MM.1S (cell line): Measurements from ENCODE around the gene MRPL47.

ENCODE experiments used
- EZH2phosphoT487 ChIP-seq: fragments of 300-600 bp; sonication (generic); IDR thresholded peaks from 2 replicates; pipeline ENCODE4 v1.6.1; 2018; ENCODE audit warnings: antibody characterized with exemption, low read length
- TF ChIP-seq, protein P1 (sequence below): fragments of 300-600 bp; sonication (generic); IDR thresholded peaks from 2 replicates; pipeline ENCODE4 v1.5.1; 2016; ENCODE audit warnings: antibody characterized with exemption, low read length, mixed read lengths

DNA sequence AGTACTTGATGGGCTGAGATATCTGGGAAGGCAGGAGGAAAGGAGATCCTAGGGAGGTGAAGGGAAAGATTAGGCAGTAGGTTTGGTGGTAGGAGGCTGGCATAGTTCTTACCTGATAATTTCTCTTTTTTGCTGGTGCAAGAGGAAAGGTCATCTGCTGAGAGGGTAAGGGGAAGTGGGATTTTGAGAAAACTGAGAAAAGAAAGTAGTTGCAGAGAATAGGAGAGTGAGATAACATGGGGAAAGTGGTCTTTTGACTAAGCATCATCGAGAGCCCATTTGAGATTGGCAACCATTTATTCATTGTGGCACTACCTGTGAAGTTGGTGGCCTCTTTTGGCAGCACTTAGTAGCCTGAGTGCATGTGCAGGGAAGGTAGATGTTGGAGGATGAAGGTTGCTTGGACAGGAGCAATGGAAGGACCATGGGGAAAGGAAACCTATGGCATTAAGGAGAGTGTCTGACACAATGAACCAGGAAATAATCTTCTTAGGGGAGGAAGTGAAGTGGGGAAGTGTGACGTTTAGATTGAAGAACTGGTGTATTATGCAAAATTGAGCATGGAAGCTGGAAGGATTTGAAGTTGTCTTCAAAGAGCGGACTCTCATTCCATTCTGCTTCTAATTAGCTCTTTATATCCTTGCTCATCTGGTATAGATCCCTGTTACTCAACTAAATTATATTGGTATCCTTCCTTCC is 26.5 kb upstream of the MRPL47 start:
- TF ChIP-seq, protein P1, sequence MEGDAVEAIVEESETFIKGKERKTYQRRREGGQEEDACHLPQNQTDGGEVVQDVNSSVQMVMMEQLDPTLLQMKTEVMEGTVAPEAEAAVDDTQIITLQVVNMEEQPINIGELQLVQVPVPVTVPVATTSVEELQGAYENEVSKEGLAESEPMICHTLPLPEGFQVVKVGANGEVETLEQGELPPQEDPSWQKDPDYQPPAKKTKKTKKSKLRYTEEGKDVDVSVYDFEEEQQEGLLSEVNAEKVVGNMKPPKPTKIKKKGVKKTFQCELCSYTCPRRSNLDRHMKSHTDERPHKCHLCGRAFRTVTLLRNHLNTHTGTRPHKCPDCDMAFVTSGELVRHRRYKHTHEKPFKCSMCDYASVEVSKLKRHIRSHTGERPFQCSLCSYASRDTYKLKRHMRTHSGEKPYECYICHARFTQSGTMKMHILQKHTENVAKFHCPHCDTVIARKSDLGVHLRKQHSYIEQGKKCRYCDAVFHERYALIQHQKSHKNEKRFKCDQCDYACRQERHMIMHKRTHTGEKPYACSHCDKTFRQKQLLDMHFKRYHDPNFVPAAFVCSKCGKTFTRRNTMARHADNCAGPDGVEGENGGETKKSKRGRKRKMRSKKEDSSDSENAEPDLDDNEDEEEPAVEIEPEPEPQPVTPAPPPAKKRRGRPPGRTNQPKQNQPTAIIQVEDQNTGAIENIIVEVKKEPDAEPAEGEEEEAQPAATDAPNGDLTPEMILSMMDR: no peak
- TF ChIP-seq EZH2phosphoT487: no peak
